Activated CD8-positive, alpha-beta memory T cell treated with anti-CD3 and anti-CD28 coated beads, Interleukin-2, amount 10 ng/mL, durations not matched to agents 7 days and 5 days (primary cell): Measurements from ENCODE around the gene EIF5AL1. TPM values are rescaled to one million over a fixed set of nuclear protein-coding genes. Genes with fewer than 3 reads are reported as not detected.
A peak's percentile ranks its signal among the peaks of the same experiment; 100 is the strongest.
"Not testable (repeated sequence)": the region's sequence is repeated elsewhere in the genome, so short reads cannot be mapped to it uniquely, and the experiment has no call there.

Experiments used
- ATAC-seq: fragments of 150-1000 bp; cut with Tn5 transposase; one replicate; pipeline ENCODE4 v1.10.0; 2021; ENCODE audit warnings: moderate library complexity
- CTCF ChIA-PET: fragments of 350-600 bp; sonication (Branson Sonifier 250); formaldehyde crosslinking; loops from one replicate; lab custom pipeline; 2021; ENCODE audit warnings: antibody characterized with exemption; lab: Charles Lee
- DNase-seq: peaks from one replicate; pipeline ENCODE4 v3.0.0-alpha.2; 2020
- H3K27ac Mint-ChIP-seq: one replicate; pipeline ENCODE4 v1.8.0; 2021; ENCODE audit warnings: mild to moderate bottlenecking, mixed read lengths
- H3K27me3 Mint-ChIP-seq: one replicate; pipeline ENCODE4 v1.8.0; 2021; ENCODE audit warnings: mixed read lengths
- H3K36me3 Mint-ChIP-seq: one replicate; pipeline ENCODE4 v1.8.0; 2021; ENCODE audit warnings: mild to moderate bottlenecking, mixed read lengths
- H3K4me1 Mint-ChIP-seq: one replicate; pipeline ENCODE4 v1.8.0; 2021; ENCODE audit warnings: mixed read lengths
- H3K4me3 Mint-ChIP-seq: one replicate; pipeline ENCODE4 v1.8.0; 2021; ENCODE audit warnings: mild to moderate bottlenecking, moderate library complexity, mixed read lengths
- H3K9me3 Mint-ChIP-seq: one replicate; pipeline ENCODE4 v1.8.0; 2022; ENCODE audit warnings: low read depth, mixed read lengths
- total RNA-seq, 2 experiments: library from RNA; stranded (reverse); gene quantifications; one replicate each; pipeline ENCODE4 v1.2.3, GENCODE V29; 2021

EIF5AL1 gene
- total RNA-seq, 2 experiments from 2014 or later, result 1.1 to 1.8 TPM

GRCh38 chr10:79533903-79534175 is 21.5 kb downstream of the EIF5AL1 start:
- peaks cover 10% of the 10 kb centered on the region for H3K27me3 Mint-ChIP-seq
- H3K4me1 Mint-ChIP-seq, ATAC-seq, DNase-seq, H3K9me3 Mint-ChIP-seq, H3K27ac Mint-ChIP-seq, H3K4me3 Mint-ChIP-seq, H3K36me3 Mint-ChIP-seq: not testable (repeated sequence)
- CTCF ChIA-PET, result interaction anchor here (1.0 kb wide), 1 partner anchor 597 kb away, joined by 4 read pairs; no protein-coding TSS in a partner anchor

- H3K27me3 Mint-ChIP-seq, result peaks cover 10% of the 10 kb centered on the region
- not testable (repeated sequence) for H3K9me3 Mint-ChIP-seq, H3K27ac Mint-ChIP-seq, H3K4me3 Mint-ChIP-seq, DNase-seq, ATAC-seq, H3K36me3 Mint-ChIP-seq
- peaks cover 23% of the 10 kb centered on the region for H3K4me1 Mint-ChIP-seq
- CTCF ChIA-PET, result interaction anchor here (0.9 to 2.2 kb wide), 6 partner anchors 22 to 606 kb away, joined by 3 to 5 read pairs (median 4); no protein-coding TSS in a partner anchor
Measured at GRCh38 chr10:79538311-79538710, 26.0 kb downstream of the EIF5AL1 start.

- H3K27me3 Mint-ChIP-seq, H3K4me3 Mint-ChIP-seq, DNase-seq, H3K9me3 Mint-ChIP-seq, H3K36me3 Mint-ChIP-seq, H3K27ac Mint-ChIP-seq: not testable (repeated sequence)
- H3K4me1 Mint-ChIP-seq, result peaks cover 24% of the 10 kb centered on the region
- ATAC-seq, result peak; percentile 88
- CTCF ChIA-PET, result interaction anchor here (0.7 kb wide), 1 partner anchor 68 kb away, joined by 3 read pairs; no protein-coding TSS in a partner anchor
Measured at GRCh38 chr10:79540930-79541329, 28.6 kb downstream of the EIF5AL1 start.

DNA sequence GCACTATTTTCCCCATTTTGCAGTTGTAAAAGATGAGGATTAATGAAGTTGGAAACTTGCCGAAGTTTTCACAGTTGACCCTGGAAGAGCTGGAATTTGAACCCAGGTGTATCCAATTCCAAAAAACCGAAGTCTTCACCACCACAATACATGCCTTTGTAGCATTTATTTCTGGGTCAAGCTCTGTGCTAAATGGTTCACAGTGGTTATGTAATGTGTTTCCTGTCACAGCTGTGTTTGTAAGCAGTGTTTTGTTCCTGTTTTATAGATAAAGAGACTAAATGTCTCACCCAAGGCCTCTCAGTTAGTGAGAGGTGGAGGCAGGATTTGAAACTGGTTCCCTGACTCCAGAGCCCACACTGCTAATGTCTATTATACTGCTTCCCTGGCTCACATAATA is 30.3 kb downstream of the EIF5AL1 start:
- peaks cover 15% of the 10 kb centered on the region for H3K36me3 Mint-ChIP-seq
- CTCF ChIA-PET, result interaction anchor here (1.3 kb wide), 1 partner anchor 387 kb away, joined by 3 read pairs; no protein-coding TSS in a partner anchor
- ATAC-seq (no peak), DNase-seq (no peak)
- no peak overlapping the region for H3K27ac Mint-ChIP-seq
- H3K4me3 Mint-ChIP-seq, result no peak overlapping the region
- peaks cover 39% of the 10 kb centered on the region for H3K4me1 Mint-ChIP-seq
- peaks cover 2% of the 10 kb centered on the region for H3K9me3 Mint-ChIP-seq
- no peaks in the 10 kb centered on the region for H3K27me3 Mint-ChIP-seq

GRCh38 chr10:79544408-79544807 is 32.1 kb downstream of the EIF5AL1 start:
- Mint-ChIP-seq H3K4me1 (peaks cover 51% of the 10 kb centered on the region), H3K36me3 (peaks cover 16% of the 10 kb centered on the region)
- H3K27ac Mint-ChIP-seq, ATAC-seq, H3K9me3 Mint-ChIP-seq, DNase-seq, H3K4me3 Mint-ChIP-seq, CTCF ChIA-PET, H3K27me3 Mint-ChIP-seq: not testable (repeated sequence)

DNA sequence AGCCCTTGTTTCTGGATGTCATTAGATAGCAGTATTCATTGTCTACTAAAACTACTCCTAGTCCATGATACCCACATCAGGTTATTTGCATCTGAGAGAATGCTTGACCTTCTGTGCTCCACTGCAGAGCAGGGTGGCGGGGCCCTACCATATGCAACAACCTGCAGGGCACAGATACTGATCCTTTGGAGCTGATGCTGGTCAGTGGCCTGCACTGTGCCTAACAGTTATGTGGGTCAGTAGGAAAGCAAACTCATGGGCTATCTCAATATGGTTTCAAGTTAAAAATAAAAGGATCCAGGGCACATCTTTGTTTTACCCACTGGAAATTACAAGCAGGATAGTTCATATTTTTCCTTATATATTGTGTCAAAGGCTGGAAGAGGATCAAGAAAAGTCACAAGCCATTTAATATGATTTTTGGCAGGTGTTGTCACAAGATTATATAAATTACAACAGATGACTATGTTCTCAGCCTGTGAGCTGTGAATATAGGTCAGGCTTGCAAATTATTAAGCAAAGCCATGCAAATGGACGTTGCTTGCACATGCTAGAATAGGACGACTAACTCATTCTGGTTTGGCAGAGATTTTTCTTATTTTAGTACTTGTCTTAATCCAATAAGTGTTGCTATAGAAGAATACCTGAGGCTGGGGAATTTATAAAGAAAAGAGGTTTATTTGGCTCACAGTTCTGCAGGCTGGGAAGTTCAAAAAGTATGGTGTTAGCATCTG is 32.8 kb downstream of the EIF5AL1 start:
- CTCF ChIA-PET, H3K27me3 Mint-ChIP-seq, DNase-seq, H3K27ac Mint-ChIP-seq, ATAC-seq, H3K9me3 Mint-ChIP-seq, H3K4me3 Mint-ChIP-seq: not testable (repeated sequence)
- Mint-ChIP-seq H3K36me3 (peaks cover 16% of the 10 kb centered on the region), H3K4me1 (peaks cover 54% of the 10 kb centered on the region)

DNA sequence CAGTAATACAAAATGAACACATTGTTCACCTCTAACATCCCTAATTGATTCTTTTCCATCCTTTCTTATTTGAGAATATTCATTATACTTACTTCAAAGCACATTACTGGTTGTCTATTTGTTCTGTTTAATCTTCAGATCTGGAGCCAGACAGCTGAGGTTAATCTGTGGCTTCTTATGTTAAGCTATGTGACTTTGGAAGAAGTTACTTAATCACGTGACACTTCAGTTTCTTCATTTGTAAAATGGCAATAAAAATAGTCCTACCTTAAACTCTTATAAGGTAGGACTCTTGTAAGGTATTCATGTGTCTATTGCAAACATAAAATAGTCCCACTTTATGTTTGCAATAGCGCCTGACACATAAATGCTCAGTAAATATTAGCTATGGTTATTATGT is 34.8 kb downstream of the EIF5AL1 start:
- not testable (repeated sequence) for H3K27ac Mint-ChIP-seq, H3K4me3 Mint-ChIP-seq, H3K27me3 Mint-ChIP-seq, ATAC-seq, DNase-seq, H3K9me3 Mint-ChIP-seq
- peaks cover 40% of the 10 kb centered on the region for H3K4me1 Mint-ChIP-seq
- peaks cover 16% of the 10 kb centered on the region for H3K36me3 Mint-ChIP-seq
- CTCF ChIA-PET, result interaction anchor here (1.4 kb wide), 1 partner anchor 10 kb away, joined by 6 read pairs; no protein-coding TSS in a partner anchor

- Mint-ChIP-seq H3K4me3 (no peak overlapping the region), H3K27me3 (no peaks in the 10 kb centered on the region), H3K36me3 (peaks cover 16% of the 10 kb centered on the region), H3K27ac (peak overlapping the region; percentile 67), H3K9me3 (peaks cover 2% of the 10 kb centered on the region), H3K4me1 (peaks cover 39% of the 10 kb centered on the region)
- ATAC-seq, result peak; percentile 80
- CTCF ChIA-PET, result interaction anchor here (1.4 kb wide), 1 partner anchor 11 kb away, joined by 6 read pairs; no protein-coding TSS in a partner anchor
- peak; percentile 55 for DNase-seq
Measured at GRCh38 chr10:79547973-79548372, 35.6 kb downstream of the EIF5AL1 start.

DNA sequence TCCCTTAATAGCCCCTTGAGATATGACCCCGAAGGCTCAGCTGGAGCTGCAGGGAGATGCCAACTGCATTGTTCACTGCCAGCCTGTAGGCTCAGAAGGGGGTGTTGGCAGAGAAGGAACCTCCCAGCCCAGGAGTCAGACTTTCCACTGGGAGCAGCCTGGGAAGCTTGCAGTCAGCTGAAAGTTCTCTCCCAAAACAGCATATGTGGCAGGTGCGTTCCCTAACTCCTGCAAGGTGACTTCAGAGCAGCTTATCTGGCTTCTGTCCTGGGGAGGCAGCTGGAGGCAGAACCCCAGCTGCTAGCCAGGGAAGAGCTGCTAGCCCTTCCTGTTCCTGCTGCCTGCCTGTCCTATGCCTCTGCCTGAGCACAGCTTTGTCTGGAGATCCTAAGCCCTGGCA is 39.8 kb downstream of the EIF5AL1 start:
- H3K27ac Mint-ChIP-seq, result no peak overlapping the region
- peaks cover 4% of the 10 kb centered on the region for H3K27me3 Mint-ChIP-seq
- DNase-seq, result no peak
- ATAC-seq, result no peak
- no peaks in the 10 kb centered on the region for H3K9me3 Mint-ChIP-seq
- H3K4me1 Mint-ChIP-seq, result peaks cover 29% of the 10 kb centered on the region
- no peak overlapping the region for H3K4me3 Mint-ChIP-seq
- H3K36me3 Mint-ChIP-seq, result peaks cover 2% of the 10 kb centered on the region
- CTCF ChIA-PET, result interaction anchor here (0.9 to 2.4 kb wide), 3 partner anchors 10 to 15 kb away, joined by 3 to 6 read pairs (median 3); no protein-coding TSS in a partner anchor

DNA sequence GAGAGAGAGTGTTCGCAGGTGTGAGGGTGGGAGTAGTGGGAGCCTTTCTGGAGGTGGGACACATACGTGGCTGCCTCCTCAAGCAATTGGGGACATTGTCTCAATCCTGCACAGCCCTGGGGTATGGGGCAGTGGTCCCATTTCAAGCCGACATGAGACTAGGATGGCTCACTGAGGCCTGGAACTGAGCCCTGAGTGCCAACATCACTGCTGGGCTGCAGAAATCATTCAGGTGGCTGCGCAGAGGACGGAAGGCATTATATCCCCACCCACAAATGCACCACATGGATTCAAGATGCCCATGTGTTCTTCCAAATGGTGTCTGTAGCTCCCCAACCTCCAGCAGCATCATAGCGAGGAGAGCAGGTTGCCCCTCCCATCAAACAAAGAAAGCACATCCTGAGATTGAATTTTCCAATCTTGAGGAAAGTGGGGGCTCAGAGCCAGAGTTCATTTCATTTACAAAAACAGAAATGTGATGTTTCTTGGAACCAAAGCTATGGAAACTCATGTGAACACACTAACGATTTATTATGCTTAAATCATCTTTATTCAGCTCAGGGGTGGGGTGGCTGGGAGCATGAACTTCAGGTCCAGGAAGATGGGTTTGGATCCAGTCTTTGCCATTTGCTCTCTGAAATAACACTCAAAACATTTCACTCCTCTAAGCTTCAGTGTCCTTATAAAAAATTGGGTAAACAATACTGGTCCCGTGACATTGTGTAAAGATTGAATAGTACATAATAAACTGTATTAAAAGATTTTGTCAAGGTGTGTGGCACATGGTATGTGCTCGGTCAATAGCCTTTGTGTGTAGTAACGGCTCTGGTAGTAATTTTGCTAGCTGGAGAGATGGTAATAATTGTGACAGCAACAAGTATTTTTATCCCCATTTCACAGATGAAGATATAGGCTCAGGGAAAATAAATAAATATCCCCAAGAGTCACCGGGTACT is 43.3 kb downstream of the EIF5AL1 start:
- DNase-seq, result no peak

DNA sequence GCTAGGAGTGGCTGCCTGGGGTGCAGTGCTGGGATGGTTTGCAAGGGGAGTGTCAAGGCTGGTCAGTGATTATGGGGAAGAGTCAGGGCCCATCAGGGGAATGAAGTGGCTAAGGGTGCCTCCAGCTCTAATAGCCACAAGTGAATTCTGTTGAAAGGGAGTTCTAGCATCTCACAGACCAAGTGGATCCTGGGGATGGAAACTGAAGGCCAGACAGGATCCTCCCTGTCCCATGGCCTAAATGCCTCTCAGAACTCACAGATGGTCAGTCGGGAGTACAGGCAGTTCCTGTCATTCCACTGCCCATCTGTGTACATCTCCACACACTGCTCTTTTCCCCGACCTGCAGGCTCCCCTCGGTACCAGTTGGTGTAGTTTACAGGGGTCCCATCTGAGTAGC is 44.6 kb downstream of the EIF5AL1 start:
- peaks cover 13% of the 10 kb centered on the region for H3K4me1 Mint-ChIP-seq
- H3K9me3 Mint-ChIP-seq, CTCF ChIA-PET, DNase-seq, H3K27ac Mint-ChIP-seq, ATAC-seq, H3K4me3 Mint-ChIP-seq, H3K36me3 Mint-ChIP-seq: not testable (repeated sequence)
- peaks cover 20% of the 10 kb centered on the region for H3K27me3 Mint-ChIP-seq

More for the DNA sequence above, 43.3 kb downstream of the EIF5AL1 start:
- Mint-ChIP-seq H3K27ac (no peak overlapping the region), H3K4me3 (no peak overlapping the region), H3K36me3 (no peaks in the 10 kb centered on the region), H3K9me3 (no peaks in the 10 kb centered on the region), H3K4me1 (peaks cover 10% of the 10 kb centered on the region), H3K27me3 (peaks cover 12% of the 10 kb centered on the region)
- ATAC-seq, result no peak
- CTCF ChIA-PET, result interaction anchor here (0.6 kb wide), 1 partner anchor 181 kb away, joined by 3 read pairs; no protein-coding TSS in a partner anchor

DNA sequence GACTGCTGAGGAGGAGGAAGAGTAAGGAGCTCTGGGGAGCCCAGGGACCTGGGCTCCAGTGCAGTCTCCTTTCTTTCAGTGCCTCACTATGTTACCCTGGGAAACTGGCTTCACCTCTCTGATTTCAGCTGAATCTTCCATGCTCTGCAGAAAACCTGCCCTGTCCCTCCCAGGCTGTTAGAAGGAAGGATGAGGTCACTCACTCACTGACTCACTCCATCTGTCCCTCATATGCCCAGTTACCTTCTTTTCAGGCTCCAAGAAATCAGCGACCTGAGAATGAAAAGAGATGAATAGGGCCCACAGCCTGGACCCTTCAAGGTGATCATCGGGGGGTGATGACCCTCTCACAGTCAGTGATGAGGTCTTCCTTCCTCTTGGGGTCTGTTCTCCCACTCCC is 47.4 kb downstream of the EIF5AL1 start:
- H3K27ac Mint-ChIP-seq, result no peak overlapping the region
- ATAC-seq (no peak), DNase-seq (no peak)
- no peaks in the 10 kb centered on the region for H3K9me3 Mint-ChIP-seq
- no peak overlapping the region for H3K4me3 Mint-ChIP-seq
- CTCF ChIA-PET, result interaction anchor here (1.8 kb wide), 1 partner anchor 369 kb away, joined by 3 read pairs; no protein-coding TSS in a partner anchor
- H3K4me1 Mint-ChIP-seq, result peaks cover 5% of the 10 kb centered on the region
- no peaks in the 10 kb centered on the region for H3K36me3 Mint-ChIP-seq
- peaks cover 33% of the 10 kb centered on the region for H3K27me3 Mint-ChIP-seq

DNA sequence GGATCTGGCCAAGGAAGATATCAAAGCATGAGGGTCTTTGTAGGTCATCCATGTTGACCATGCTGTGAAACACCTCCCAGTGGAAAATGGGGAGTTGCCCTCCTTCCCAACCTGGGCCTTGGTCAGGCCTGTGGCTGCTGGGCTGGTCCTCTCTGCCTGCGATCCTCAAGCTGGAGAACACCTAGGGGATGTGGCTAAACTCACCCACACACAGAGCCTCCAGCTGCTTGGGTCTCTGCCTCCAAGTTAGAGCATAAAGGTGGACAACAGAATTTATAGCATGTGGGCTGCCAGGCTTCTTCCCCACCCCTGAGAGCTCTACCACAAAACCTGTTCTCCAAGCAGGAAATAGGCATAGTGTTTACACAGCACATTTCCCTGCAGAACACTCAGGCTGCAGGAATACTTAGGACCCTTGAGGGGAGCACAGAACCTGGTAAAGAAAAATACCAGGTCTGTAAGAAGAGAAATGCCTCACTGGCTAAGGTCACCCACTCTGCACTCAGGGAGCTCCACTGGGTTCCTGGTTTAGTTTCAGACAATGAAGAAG is 47.9 kb downstream of the EIF5AL1 start, which contains the start of gene SFTPA2:
Gene SFTPA2, minus strand, starts transcription at position 248 of the 550 bp plus-strand sequence. CDS start 924 bp downstream, outside the sequence.
- Mint-ChIP-seq H3K27me3 (peaks cover 33% of the 10 kb centered on the region), H3K36me3 (no peaks in the 10 kb centered on the region), H3K9me3 (no peaks in the 10 kb centered on the region), H3K4me3 (no peak within 1 kb of the TSS), H3K27ac (no peak within 1 kb of the TSS), H3K4me1 (peaks cover 5% of the 10 kb centered on the region)
- CTCF ChIA-PET, result interaction anchor here (0.7 to 1.8 kb wide), 2 partner anchors 21 to 368 kb away, joined by 3 read pairs; no protein-coding TSS in a partner anchor
- ATAC-seq (no peak), DNase-seq (no peak)
